Measurements from ENCODE around the gene SLC18A2.

DNA sequence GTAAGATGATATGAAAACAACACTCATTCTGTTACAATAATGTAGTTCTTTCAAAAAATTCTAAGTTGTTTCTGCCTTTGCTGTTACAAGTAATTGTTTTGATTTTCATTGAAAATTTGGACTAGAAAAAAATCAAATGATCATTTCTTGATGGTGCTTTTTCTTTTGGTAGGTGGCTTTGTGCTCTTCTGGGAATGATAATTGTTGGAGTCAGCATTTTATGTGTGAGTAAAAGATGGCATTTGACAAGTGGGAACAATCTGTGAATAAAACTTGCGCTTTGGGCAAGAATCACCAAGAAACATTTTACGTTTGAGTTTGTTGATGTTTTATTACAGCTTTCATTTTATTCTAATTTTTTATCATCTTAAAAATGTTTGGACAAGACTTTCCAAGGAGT, 25.9 kb downstream of the SLC18A2 start:
- no peak for TF ChIP-seq POLR2A (IDR thresholded peaks at IDR 0.05)
- TF ChIP-seq POLR2AphosphoS5 (IDR thresholded peaks at IDR 0.05) = no peak
